Measurements from ENCODE around the gene ANKDD1B.

Gene ANKDD1B

DNA sequence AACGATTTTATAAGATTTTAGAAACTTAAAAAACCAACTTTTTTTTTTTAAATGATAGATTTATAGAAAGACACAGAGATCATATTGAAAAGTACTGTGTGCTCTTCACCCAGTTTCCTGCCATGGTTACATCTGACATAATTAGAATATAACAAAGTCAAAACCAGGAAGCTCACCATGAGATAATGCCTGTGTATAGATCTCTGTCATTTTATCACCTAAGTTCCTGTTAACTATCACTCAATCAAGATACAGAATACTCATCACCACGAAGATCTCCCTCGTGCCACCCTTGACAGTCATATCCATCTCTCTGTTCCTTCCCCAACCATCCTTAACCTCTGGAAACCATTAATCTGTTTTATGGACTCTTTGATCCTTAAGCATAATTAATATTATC is 66.9 kb downstream of the ANKDD1B start:
- no peaks in the 10 kb centered on the region for H3K9me3 ChIP-seq (ENCODE audit: insufficient read depth, low read length)
- peaks cover 8% of the 10 kb centered on the region for H3F3A ChIP-seq (ENCODE audit: insufficient read depth)
- no peaks in the 10 kb centered on the region for H3K27me3 ChIP-seq (ENCODE audit: low read length)
- H3K27ac ChIP-seq (ENCODE audit: low read depth, low read length), result no peak overlapping the region
- no peak overlapping the region for H2AFZ ChIP-seq (ENCODE audit: low read depth, low read length, severe bottlenecking)
- no peaks in the 10 kb centered on the region for H3K79me2 ChIP-seq (ENCODE audit: insufficient read depth, low read length)
- H3K9me2 ChIP-seq (replicated peaks; ENCODE audit: insufficient read depth, low read length), result no peaks in the 10 kb centered on the region
- no peaks in the 10 kb centered on the region for H4K20me1 ChIP-seq (ENCODE audit: low read depth, low read length)
- H3K36me3 ChIP-seq (ENCODE audit: low read length), result peaks cover 28% of the 10 kb centered on the region; the same call in 1 of the 2 replicates
- TF ChIP-seq, protein P1, sequence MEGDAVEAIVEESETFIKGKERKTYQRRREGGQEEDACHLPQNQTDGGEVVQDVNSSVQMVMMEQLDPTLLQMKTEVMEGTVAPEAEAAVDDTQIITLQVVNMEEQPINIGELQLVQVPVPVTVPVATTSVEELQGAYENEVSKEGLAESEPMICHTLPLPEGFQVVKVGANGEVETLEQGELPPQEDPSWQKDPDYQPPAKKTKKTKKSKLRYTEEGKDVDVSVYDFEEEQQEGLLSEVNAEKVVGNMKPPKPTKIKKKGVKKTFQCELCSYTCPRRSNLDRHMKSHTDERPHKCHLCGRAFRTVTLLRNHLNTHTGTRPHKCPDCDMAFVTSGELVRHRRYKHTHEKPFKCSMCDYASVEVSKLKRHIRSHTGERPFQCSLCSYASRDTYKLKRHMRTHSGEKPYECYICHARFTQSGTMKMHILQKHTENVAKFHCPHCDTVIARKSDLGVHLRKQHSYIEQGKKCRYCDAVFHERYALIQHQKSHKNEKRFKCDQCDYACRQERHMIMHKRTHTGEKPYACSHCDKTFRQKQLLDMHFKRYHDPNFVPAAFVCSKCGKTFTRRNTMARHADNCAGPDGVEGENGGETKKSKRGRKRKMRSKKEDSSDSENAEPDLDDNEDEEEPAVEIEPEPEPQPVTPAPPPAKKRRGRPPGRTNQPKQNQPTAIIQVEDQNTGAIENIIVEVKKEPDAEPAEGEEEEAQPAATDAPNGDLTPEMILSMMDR (IDR thresholded peaks at IDR 0.05; ENCODE audit: insufficient read depth, low read length, poor library complexity, severe bottlenecking), result no peak
- TF ChIP-seq EZH2phosphoT487 (conservative IDR thresholded peaks at IDR 0.05; ENCODE audit: low read length), result no peak
- H3K4me3 ChIP-seq (ENCODE audit: insufficient read depth, low read length, poor library complexity, severe bottlenecking), result no peak overlapping the region
- no peak overlapping the region for H3K4me2 ChIP-seq (ENCODE audit: low read depth, low read length, poor library complexity, severe bottlenecking)
- no peak overlapping the region for H3K9ac ChIP-seq (ENCODE audit: low read length)

DNA sequence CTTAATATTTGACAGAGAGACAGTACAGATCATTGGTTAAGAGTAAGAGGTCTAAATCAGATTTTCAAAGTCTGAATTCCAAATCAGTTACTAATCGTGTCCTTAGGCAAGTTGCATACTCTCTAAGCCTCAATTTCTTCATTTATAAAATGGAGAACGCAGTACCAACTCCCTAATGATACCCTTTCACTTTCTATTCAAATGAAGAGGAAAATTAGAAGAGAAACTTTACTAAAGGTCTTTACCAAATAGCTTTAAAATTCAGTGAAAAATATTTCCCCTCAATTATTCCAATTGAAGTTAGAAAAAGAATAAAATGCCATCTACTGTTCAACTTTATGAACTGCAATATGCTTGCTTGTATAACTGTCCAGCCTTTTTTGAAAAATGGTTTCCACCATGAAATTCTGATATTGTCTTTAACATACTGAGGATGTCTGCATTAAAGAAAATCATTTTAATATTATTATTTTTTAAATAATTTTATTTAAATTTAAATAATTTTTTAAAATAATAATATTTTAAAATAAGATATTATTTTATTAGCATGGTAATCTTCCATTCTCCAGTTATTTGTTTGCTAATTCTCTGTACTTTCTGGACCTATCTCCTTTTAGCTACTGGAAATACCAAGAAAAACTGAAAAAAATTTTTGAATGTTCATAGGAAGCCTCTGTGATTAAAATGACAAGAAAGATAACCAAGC is 70.0 kb downstream of the ANKDD1B start:
- Histone ChIP-seq H4K20me1 (ENCODE audit: low read depth, low read length) (no peaks in the 10 kb centered on the region), H3K4me3 (ENCODE audit: insufficient read depth, low read length, poor library complexity, severe bottlenecking) (no peak overlapping the region), H3K79me2 (ENCODE audit: insufficient read depth, low read length) (no peaks in the 10 kb centered on the region), H3K9me3 (ENCODE audit: insufficient read depth, low read length) (no peaks in the 10 kb centered on the region), H3K27me3 (ENCODE audit: low read length) (no peaks in the 10 kb centered on the region), H3K36me3 (ENCODE audit: low read length) (peaks cover 29% of the 10 kb centered on the region; the same call in 1 of the 2 replicates), H3K9ac (ENCODE audit: low read length) (no peak overlapping the region), H2AFZ (ENCODE audit: low read depth, low read length, severe bottlenecking) (no peak overlapping the region), H3K9me2 (replicated peaks; ENCODE audit: insufficient read depth, low read length) (no peaks in the 10 kb centered on the region), H3F3A (ENCODE audit: insufficient read depth) (peaks cover 8% of the 10 kb centered on the region), H3K4me2 (ENCODE audit: low read depth, low read length, poor library complexity, severe bottlenecking) (no peak overlapping the region), H3K27ac (ENCODE audit: low read depth, low read length) (no peak overlapping the region)
- TF ChIP-seq, protein P1 (IDR thresholded peaks at IDR 0.05; ENCODE audit: insufficient read depth, low read length, poor library complexity, severe bottlenecking), result peak; percentile 18
- no peak for TF ChIP-seq EZH2phosphoT487 (conservative IDR thresholded peaks at IDR 0.05; ENCODE audit: low read length)

DNA sequence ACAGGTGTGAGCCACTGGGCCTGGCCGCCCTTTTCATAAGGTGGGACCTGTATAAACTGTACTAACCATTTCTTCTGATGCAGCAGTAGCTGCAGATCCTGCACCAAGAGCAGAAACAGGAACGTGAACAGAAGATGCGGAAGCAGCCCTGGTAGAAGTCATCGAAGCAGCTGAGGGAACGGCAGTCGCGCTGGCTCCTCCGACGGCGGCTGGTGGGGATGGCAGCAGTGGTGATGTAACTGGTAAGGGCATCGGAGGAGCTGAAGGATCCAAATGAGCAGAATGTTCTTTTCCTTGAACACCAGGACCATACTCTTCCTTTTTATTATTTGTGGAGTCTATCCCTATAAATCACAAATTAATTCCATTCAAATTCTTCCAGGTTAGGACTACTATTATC is 73.9 kb downstream of the ANKDD1B start:
- H3K27ac ChIP-seq (ENCODE audit: low read depth, low read length), result no peak overlapping the region
- TF ChIP-seq, protein P1 (IDR thresholded peaks at IDR 0.05; ENCODE audit: insufficient read depth, low read length, poor library complexity, severe bottlenecking), result no peak
- TF ChIP-seq EZH2phosphoT487 (conservative IDR thresholded peaks at IDR 0.05; ENCODE audit: low read length), result no peak
- H3K4me3 ChIP-seq (ENCODE audit: insufficient read depth, low read length, poor library complexity, severe bottlenecking), result no peak overlapping the region
- H3K9me2 ChIP-seq (replicated peaks; ENCODE audit: insufficient read depth, low read length), result no peaks in the 10 kb centered on the region
- no peak overlapping the region for H2AFZ ChIP-seq (ENCODE audit: low read depth, low read length, severe bottlenecking)
- no peaks in the 10 kb centered on the region for H4K20me1 ChIP-seq (ENCODE audit: low read depth, low read length)
- H3F3A ChIP-seq (ENCODE audit: insufficient read depth), result peaks cover 17% of the 10 kb centered on the region
- peaks cover 31% of the 10 kb centered on the region; the same call in 1 of the 2 replicates for H3K36me3 ChIP-seq (ENCODE audit: low read length)
- no peak overlapping the region for H3K9ac ChIP-seq (ENCODE audit: low read length)
- H3K27me3 ChIP-seq (ENCODE audit: low read length), result no peaks in the 10 kb centered on the region
- no peaks in the 10 kb centered on the region for H3K9me3 ChIP-seq (ENCODE audit: insufficient read depth, low read length)
- H3K79me2 ChIP-seq (ENCODE audit: insufficient read depth, low read length), result no peaks in the 10 kb centered on the region
- no peak overlapping the region for H3K4me2 ChIP-seq (ENCODE audit: low read depth, low read length, poor library complexity, severe bottlenecking)

All from SU-DHL-6 (cell line).